C4-2B (cell line): ENCODE results near the gene AKAP14.

ENCODE experiments used
- CTCF ChIP-seq: fragments of 450-650 bp; conservative IDR thresholded peaks from 2 replicates; pipeline ENCODE4 v1.5.1; 2017; ENCODE audit warnings: mild to moderate bottlenecking
- ZFX ChIP-seq: fragments of 450-650 bp; IDR thresholded peaks from 2 replicates; pipeline ENCODE4 v1.6.1; 2017

- TF ChIP-seq CTCF (no peak), ZFX (no peak)
Observed at GRCh38 chrX:119945481-119945880, 49.8 kb downstream of the AKAP14 start.
